OCI-LY7 (cell line): Measurements from ENCODE around the gene GRM4.

Source experiments
- EZH2phosphoT487 ChIP-seq: fragments of 200-600 bp; sonication (generic); IDR thresholded peaks from 2 replicates; pipeline ENCODE4 v1.6.1; 2018; ENCODE audit warnings: low read depth, borderline replicate concordance, mild to moderate bottlenecking, mixed run types, antibody characterized with exemption, low read length, moderate library complexity, mixed read lengths
- TF ChIP-seq, protein P1 (sequence below): fragments of 200-600 bp; sonication (generic); conservative IDR thresholded peaks from 2 replicates; pipeline ENCODE4 v1.5.1; 2014; ENCODE audit warnings: mild to moderate bottlenecking, antibody characterized with exemption, low read length, moderate library complexity, mixed read lengths

GRCh38 chr6:33981861-33982260 is 164.0 kb downstream of the GRM4 start:
- TF ChIP-seq, protein P1, sequence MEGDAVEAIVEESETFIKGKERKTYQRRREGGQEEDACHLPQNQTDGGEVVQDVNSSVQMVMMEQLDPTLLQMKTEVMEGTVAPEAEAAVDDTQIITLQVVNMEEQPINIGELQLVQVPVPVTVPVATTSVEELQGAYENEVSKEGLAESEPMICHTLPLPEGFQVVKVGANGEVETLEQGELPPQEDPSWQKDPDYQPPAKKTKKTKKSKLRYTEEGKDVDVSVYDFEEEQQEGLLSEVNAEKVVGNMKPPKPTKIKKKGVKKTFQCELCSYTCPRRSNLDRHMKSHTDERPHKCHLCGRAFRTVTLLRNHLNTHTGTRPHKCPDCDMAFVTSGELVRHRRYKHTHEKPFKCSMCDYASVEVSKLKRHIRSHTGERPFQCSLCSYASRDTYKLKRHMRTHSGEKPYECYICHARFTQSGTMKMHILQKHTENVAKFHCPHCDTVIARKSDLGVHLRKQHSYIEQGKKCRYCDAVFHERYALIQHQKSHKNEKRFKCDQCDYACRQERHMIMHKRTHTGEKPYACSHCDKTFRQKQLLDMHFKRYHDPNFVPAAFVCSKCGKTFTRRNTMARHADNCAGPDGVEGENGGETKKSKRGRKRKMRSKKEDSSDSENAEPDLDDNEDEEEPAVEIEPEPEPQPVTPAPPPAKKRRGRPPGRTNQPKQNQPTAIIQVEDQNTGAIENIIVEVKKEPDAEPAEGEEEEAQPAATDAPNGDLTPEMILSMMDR: no peak
- no peak for TF ChIP-seq EZH2phosphoT487
